Measurements from ENCODE around the gene IL1RAPL2. TPM values are rescaled to one million over a fixed set of nuclear protein-coding genes. Genes with fewer than 3 reads are reported as not detected.

Gene IL1RAPL2
- total RNA-seq, 1 experiment from 2014 or later: not detected

DNA sequence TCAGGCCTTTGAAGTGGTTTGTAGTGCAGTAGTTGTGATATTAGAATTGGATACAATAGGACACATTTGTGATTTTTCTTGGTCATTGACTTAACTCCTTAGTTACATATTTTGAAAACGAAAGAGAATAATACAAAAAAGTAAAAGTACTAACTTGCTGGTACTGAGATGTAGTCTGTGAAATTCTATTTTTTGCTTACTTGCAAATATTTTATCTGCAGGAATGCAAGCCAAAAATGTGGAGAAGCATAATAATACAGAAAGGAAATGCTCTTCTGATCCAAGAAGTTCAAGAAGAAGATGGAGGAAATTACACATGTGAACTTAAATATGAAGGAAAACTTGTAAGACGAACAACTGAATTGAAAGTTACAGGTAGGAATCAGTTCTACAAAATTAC lies 701.2 kb downstream of the IL1RAPL2 start:
- DNase-seq (ENCODE audit: low read depth): no peak

DNA sequence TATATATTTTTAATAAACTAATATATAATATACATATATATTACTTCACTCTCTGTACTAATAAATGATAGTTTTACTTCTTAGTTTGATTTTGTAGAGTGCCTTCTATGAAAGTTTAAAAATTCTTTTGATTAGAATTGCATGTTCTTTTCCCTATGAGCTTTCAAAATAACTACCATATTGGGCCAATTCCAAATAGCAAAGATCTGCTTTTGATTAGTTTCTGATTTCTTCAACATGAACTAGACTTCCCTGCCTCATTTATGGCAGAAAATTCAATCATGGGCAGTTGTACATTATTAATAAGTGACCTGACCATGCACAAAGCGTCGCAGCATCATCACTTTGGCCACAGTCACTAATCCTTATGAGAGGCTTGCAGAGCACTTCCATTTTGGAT lies 703.4 kb downstream of the IL1RAPL2 start:
- DNase-seq (ENCODE audit: low read depth): no peak

DNA sequence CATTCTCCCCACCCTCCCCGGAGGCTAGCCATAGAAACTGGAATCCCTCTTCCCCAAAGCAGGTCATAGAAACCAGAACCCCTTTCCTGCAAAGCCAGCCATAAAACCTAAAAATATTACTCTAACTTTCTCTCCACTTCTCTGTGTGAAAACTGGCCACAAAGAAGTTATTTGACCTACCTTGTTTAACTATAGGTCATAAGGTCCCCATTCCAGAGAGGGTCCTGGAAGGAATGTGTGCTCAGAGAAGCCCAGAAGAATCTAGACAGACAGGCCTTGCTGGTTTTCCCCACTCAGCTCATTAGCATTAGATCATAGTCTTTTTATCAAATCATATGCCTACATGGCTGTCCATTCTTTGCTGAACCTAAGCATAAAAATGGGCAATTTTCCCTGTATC lies 707.3 kb downstream of the IL1RAPL2 start:
- no peak for DNase-seq (ENCODE audit: low read depth)

DNA sequence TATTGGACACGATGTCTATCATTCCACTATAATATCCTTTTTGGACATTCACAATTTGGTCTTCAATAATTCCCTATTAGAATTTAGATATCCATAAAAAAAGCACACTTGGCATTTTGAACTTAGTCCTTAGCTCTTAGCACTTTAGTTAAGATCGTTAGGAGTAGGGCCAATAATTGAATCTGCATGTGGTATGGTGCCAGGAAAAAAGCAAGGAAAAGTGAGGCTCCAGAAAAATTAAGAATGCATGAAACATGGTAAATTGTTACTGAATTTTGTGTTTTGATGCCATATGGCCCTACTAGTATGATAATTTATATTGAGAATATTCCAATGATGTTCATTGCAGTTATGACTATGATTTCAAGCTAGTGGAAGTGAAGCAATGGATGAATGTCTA lies 708.1 kb downstream of the IL1RAPL2 start:
- no peak for DNase-seq (ENCODE audit: low read depth)

DNA sequence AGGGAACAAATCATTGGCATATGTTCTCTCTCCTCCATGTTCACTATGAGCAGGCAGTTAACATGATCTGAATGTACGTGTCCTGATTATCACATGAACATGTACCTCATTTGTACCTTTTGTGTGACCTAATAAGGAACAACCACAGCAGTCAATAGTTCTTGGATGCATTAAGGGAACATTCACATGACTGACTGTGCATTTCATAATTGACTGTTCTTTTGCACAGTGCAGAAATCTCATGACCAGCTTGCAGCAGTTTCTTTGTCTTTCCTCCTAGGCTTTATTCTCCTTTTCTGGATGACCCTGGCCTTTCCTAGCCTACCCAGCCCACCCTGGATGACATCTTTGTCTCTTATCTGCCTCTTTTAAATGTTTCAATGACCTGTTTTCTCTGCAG lies 711.1 kb downstream of the IL1RAPL2 start:
- DNase-seq (ENCODE audit: low read depth): no peak

GRCh38 chrX:105282077-105282476 lies 716.1 kb downstream of the IL1RAPL2 start:
- no peak for DNase-seq (ENCODE audit: low read depth)

DNA sequence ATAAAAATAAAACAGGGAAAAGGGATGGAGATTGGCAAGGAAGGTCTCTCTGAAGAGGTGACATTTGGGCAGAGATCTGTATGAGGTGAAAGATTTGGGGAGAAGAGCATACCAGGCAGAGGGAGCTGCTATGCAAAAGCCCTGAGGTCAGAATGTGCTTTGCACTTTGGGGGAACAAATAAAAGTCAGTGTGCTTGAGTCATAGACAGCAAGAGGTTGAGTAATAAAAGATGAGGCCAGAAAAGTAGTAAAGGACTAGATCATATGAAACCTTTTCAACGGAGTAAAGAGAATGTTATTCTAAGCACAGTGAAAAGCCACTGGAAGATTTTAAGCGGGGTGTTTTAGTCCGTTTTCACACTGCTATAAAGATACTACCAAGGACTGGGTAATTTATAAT lies 731.0 kb downstream of the IL1RAPL2 start:
- DNase-seq (ENCODE audit: low read depth): no peak

- DNase-seq (ENCODE audit: low read depth): no peak
Measured at GRCh38 chrX:105299286-105299685, 733.3 kb downstream of the IL1RAPL2 start.

DNA sequence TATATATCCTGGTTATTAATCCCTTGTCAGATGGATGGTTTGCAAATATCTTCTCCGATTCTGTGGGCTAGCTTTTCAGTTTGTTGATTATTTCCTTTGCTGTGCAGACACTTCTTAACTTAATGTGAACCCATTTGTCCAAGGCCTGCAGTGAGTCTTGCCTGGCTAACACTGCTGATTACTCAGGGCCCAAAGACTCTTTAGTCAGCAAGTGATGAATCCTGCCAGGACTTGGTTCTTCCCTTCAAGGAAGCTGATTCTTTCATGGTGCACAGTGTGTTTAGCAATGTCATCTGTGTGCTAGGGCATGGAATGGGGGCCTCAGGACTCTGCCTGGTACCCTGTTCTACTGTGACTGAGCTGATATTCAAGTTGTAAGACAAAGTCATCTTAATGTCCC lies 736.2 kb downstream of the IL1RAPL2 start:
- DNase-seq (ENCODE audit: low read depth): no peak

DNA sequence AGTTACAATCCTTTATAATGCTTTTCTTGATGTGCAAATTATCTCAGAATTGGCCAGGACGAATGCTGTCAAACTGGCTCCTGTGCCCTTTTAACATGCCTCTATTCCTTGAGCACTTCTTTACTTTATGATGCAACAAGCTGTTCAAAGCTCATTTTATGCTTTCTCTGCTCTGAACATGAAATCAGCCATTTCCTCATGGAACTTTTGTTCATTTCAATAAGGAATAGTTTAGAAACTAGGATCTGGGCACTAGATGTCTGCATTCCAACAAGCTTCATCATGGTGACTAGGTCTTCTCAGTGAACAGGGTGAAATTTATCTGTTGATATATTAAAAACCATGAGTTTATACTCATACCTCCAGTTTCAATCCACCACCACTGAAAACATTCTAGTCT lies 741.8 kb downstream of the IL1RAPL2 start:
- DNase-seq (ENCODE audit: low read depth): no peak

DNA sequence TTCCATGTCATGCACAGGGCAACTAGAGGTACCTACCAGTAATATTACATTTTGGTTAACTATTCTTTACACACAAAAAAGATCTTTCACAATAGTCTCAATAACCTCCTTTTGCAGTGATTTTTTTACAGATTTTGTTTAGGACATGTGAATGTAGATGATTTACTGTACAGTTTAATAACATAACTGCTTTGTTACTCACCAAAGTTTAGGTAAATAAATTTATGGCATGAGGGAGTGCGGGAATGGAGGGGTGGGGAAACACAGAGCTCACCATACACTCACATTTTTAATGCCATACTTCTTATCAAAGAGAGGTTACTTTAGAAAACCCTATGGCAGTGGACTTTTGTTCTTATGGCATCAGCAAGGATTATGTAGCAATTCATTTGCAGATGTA lies 747.6 kb downstream of the IL1RAPL2 start:
- DNase-seq (ENCODE audit: low read depth): no peak

DNA sequence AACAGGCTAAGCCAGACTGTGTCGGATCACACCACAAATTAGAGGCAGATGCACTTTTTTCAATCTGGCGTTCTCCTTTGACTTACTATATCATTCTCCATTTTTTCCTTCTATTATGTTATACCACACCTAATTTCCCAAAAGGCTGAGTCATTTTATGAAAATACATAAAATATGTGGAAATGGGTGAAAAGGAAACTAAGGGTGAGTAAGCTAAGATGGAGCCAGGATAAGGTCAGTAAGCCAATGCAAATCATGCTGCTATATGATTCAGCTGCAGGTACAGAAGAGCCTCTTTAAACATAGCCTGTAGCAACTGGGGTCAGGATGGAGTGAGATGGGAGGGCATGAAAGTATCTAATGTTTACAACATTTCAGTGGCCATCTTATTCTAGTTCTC lies 748.5 kb downstream of the IL1RAPL2 start:
- DNase-seq (ENCODE audit: low read depth): no peak

DNA sequence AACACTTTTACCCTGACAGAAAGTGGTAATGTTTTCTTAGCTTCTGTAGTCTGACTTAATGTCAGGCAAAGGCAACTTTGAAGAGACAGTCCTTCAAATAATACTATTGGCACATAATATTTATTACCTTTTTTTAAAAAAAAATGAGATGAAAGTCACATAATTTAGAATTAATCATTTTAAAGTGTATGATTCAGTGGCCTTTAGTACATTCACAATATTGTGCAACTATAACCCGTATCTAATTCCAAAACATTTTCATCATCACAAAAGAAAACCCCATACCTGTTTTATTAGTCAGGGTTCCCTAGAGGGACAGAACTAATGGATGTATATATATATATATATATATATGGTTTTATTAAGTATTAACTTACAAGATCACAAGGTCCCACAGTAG lies 749.2 kb downstream of the IL1RAPL2 start:
- DNase-seq (ENCODE audit: low read depth): no peak

- DNase-seq (ENCODE audit: low read depth): no peak
Measured at GRCh38 chrX:105317117-105317516, 751.1 kb downstream of the IL1RAPL2 start.

GRCh38 chrX:105323928-105324327 lies 757.9 kb downstream of the IL1RAPL2 start:
- DNase-seq (ENCODE audit: low read depth): peak; percentile 4

- no peak for DNase-seq (ENCODE audit: low read depth)
Measured at GRCh38 chrX:105328773-105329172, 762.8 kb downstream of the IL1RAPL2 start.

GRCh38 chrX:105331244-105331643 lies 765.2 kb downstream of the IL1RAPL2 start:
- DNase-seq (ENCODE audit: low read depth): no peak

GRCh38 chrX:105347373-105347772 lies 781.4 kb downstream of the IL1RAPL2 start:
- no peak for DNase-seq (ENCODE audit: low read depth)

DNA sequence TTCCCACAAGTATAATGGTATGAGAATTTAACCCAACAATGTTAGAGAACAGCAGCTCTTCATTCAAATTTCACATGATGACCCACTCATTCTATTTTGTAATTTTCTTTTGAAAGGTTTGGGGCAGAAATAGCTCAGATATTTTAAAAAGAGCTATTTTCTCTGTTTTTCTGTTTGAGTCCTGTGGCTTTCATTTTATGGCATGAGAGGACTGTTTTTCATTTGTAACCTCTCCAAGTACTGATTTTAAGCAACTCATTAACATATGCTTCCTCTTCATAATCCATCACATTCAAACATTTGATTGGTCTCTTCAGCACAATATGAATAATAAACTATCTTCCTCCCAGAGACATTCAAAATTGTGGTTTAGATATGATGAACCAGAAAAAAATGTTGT lies 783.5 kb downstream of the IL1RAPL2 start:
- no peak for DNase-seq (ENCODE audit: low read depth)

GRCh38 chrX:105375816-105376215 lies 809.8 kb downstream of the IL1RAPL2 start:
- DNase-seq (ENCODE audit: low read depth): no peak

- no peak for DNase-seq (ENCODE audit: low read depth)
Measured at GRCh38 chrX:105424729-105425128, 858.7 kb downstream of the IL1RAPL2 start.

GRCh38 chrX:105451401-105451800 lies 885.4 kb downstream of the IL1RAPL2 start:
- no peak for DNase-seq (ENCODE audit: low read depth)

DNA sequence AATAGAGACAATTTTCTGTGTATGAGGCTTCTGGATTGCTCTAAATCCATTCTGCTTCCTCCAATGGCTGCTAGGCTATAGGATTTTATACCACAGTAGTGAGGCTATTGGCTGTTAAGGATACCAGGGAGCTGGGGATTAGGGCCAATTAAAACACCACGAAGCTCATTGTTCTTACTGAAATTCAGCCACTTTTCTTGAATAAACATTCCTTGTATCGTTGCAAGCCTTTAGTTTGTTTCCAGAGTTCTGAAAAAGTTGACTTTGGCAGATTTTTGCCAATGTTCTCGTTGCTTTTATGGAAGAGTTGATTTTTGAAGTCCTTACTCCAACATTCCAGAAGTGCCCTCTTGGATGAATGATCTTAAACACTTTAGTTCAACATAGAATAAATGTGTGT lies 892.8 kb downstream of the IL1RAPL2 start:
- no peak for DNase-seq (ENCODE audit: low read depth)

GRCh38 chrX:105460376-105460775 lies 894.4 kb downstream of the IL1RAPL2 start:
- no peak for DNase-seq (ENCODE audit: low read depth)

DNA sequence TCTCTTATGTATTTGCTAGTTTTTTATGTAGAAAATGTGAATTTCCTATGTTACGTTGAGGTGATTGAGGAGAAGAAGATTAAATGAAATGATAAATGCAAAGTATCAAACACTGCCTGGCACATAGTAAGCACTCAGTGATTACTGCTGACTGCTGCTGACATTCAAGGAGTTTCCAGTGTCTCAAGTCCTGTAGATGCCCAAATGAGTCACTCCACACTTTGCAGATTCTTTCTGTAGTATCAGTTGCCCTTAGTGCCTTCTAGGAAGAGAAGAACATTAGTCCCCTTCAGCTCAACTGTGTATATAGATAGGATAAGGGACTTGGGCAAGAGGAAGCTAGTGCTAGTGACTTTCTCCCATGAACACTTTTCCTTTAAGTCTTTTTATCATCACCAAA lies 895.0 kb downstream of the IL1RAPL2 start:
- no peak for DNase-seq (ENCODE audit: low read depth)

Measured in M059J (cell line).